PFSK-1 (cell line): ENCODE results near the gene ZNF433.

ENCODE experiments used
- FOXP2 ChIP-seq: optimal IDR thresholded peaks from 2 replicates; pipeline ENCODE3; 2011; ENCODE audit warnings: borderline replicate concordance, control low read depth, inconsistent platforms; ENCODE audit not compliant: insufficient read depth; ENCODE audit errors: extremely low read length, extremely low read depth
- POLR2AphosphoS5 ChIP-seq: IDR thresholded peaks from 2 replicates; pipeline ENCODE4 v1.6.1; 2012; ENCODE audit warnings: low read depth, mild to moderate bottlenecking, control low read depth, low read length, moderate library complexity
- SIN3A ChIP-seq: IDR thresholded peaks from 2 replicates; pipeline ENCODE4 v1.6.1; 2012; ENCODE audit warnings: mild to moderate bottlenecking, low read length, moderate library complexity, borderline replicate concordance; ENCODE audit not compliant: insufficient read depth
- TAF1 ChIP-seq: IDR thresholded peaks from 2 replicates; pipeline ENCODE4 v1.6.1; 2012; ENCODE audit warnings: low read length, control low read depth, borderline replicate concordance; ENCODE audit not compliant: insufficient read depth
- TF ChIP-seq, protein P1 (sequence below), 2 experiments: IDR thresholded peaks; 2 replicates each; pipeline versions ENCODE4 v1.6.1 to v1.8.0; 2011 to 2012; ENCODE audit warnings: low read depth in 2 of 2, low read length in 2 of 2, control low read depth in 1 of 2, inconsistent platforms in 1 of 2, mild to moderate bottlenecking in 1 of 2, moderate library complexity in 1 of 2; ENCODE audit not compliant: insufficient read depth in 1 of 2

The ZNF433 gene

DNA sequence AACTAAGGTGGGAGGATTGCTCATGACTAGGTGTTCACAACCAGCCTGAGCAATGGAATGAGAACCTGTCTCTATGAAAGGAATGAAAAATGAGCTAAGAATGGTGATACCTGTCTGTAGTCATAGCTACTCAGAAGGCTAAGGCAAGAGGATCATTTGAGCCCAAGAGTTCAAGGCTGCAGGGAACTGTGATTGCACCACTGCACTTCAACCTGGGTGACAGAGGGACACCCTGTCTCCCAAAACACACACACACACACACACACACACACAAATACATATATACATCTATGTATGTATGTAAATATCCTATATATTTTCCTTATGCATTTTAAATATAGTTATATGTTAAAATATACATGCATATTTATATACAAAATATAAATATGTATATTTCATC lies 7.4 kb upstream of the ZNF433 start:
- TF ChIP-seq FOXP2: no peak
- TF ChIP-seq, protein P1, sequence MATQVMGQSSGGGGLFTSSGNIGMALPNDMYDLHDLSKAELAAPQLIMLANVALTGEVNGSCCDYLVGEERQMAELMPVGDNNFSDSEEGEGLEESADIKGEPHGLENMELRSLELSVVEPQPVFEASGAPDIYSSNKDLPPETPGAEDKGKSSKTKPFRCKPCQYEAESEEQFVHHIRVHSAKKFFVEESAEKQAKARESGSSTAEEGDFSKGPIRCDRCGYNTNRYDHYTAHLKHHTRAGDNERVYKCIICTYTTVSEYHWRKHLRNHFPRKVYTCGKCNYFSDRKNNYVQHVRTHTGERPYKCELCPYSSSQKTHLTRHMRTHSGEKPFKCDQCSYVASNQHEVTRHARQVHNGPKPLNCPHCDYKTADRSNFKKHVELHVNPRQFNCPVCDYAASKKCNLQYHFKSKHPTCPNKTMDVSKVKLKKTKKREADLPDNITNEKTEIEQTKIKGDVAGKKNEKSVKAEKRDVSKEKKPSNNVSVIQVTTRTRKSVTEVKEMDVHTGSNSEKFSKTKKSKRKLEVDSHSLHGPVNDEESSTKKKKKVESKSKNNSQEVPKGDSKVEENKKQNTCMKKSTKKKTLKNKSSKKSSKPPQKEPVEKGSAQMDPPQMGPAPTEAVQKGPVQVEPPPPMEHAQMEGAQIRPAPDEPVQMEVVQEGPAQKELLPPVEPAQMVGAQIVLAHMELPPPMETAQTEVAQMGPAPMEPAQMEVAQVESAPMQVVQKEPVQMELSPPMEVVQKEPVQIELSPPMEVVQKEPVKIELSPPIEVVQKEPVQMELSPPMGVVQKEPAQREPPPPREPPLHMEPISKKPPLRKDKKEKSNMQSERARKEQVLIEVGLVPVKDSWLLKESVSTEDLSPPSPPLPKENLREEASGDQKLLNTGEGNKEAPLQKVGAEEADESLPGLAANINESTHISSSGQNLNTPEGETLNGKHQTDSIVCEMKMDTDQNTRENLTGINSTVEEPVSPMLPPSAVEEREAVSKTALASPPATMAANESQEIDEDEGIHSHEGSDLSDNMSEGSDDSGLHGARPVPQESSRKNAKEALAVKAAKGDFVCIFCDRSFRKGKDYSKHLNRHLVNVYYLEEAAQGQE (IDR thresholded peaks at IDR 0.05; ENCODE audit: insufficient read depth in 1 of 2, low read depth in 2 of 2, low read length in 2 of 2): no peak
- no peak for TF ChIP-seq SIN3A
- no peak for TF ChIP-seq POLR2AphosphoS5
- no peak for TF ChIP-seq TAF1

DNA sequence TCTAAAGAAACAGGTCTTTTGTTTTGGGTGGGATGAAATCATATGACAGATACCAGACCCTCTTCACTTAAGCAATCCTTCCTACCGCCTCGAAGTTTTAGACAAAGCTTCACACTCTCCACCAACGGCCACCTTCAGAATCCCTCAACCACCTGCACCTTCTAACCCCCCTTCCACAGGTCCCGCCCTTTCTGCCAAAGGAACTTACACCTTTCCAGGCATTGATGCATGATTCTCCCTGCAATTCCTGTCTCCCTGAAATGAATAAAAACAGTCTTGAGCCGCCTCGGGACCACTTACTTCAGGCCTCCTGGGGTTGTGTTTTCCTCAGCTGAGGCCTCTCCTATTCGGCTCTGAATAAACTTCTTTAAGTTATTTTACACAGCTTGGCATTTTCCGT lies 859 bp downstream of the ZNF433 start:
- no peak for TF ChIP-seq TAF1
- TF ChIP-seq, protein P1 (IDR thresholded peaks at IDR 0.05; ENCODE audit: insufficient read depth in 1 of 2, low read depth in 2 of 2, low read length in 2 of 2): no peak
- TF ChIP-seq FOXP2: no peak
- no peak for TF ChIP-seq POLR2AphosphoS5
- no peak for TF ChIP-seq SIN3A

DNA sequence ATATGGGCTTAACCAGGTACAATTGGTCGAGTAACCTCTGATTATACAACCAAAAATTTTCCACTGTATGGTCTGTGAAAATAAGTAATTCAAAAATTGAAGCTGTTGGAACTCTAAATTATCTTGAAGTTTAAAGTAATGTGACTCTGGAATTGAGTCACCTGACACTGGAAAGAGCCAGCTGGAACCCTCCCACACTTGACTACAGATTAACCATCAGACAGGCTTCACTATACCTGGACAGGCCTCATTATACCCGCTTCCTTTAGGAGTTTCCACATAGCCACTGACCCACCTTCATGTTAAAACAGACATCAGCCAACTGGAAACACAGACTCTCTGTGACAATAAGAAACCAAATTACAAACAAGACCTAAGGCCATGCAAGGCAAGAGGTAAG lies 1.3 kb downstream of the ZNF433 start:
- TF ChIP-seq SIN3A: no peak
- no peak for TF ChIP-seq FOXP2
- no peak for TF ChIP-seq POLR2AphosphoS5
- TF ChIP-seq, protein P1 (IDR thresholded peaks at IDR 0.05; ENCODE audit: insufficient read depth in 1 of 2, low read depth in 2 of 2, low read length in 2 of 2): no peak
- TF ChIP-seq TAF1: no peak

DNA sequence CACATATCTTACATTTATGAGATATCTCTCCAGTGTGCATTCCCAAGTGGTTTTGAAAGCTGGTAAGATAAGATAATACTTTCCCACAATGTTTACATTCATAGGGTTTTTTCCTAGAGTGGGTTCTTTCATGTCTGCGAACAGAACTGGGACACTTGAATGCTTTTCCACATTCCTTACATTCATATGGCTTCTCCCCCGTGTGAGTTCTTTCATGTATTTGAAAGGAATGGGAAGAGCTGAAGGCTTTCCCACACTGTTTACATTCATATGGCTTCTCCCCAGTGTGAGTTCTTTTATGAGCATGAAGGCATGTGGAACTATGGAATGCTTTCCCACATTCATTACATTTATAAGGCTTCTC lies 19.7 kb downstream of the ZNF433 start:
- TF ChIP-seq POLR2AphosphoS5: no peak
- TF ChIP-seq FOXP2: no peak
- TF ChIP-seq, protein P1 (IDR thresholded peaks at IDR 0.05; ENCODE audit: insufficient read depth in 1 of 2, low read depth in 2 of 2, low read length in 2 of 2): no peak
- TF ChIP-seq TAF1: no peak
- no peak for TF ChIP-seq SIN3A

DNA sequence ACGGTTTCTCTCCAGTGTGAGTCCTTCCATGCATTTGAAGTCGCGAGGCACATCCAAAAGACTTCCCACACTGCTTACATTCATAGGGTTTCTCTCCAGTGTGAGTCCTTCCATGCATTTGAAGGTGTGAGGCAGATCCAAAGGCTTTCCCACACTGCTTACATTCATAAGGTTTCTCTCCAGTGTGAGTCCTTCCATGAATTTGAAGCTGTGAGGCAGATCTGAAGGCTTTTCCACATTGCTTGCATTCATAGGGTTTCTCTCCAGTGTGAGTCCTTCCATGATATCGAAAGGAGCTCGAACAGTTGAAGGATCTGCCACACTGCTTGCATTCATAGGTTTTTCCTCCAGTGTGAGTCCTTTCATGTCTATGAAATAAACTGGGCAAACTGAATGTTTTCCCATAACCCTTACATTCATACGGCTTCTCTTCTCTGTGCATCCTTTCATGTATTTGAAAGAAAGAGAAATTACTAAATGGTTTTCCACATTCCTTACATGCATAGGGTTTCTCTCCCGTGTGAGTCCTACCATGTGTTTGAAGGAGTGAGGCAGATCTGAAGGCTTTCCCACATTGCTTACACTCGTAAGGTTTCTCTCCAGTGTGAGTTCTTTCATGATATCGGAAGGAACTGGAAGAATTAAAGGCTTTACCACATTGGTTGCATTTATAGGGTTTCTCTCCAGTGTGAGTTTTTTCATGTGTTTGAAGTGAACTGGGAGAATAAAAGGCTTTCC lies 20.3 kb downstream of the ZNF433 start:
- no peak for TF ChIP-seq TAF1
- no peak for TF ChIP-seq POLR2AphosphoS5
- TF ChIP-seq, protein P1 (IDR thresholded peaks at IDR 0.05; ENCODE audit: insufficient read depth in 1 of 2, low read depth in 2 of 2, low read length in 2 of 2): no peak
- TF ChIP-seq FOXP2: no peak
- TF ChIP-seq SIN3A: no peak
